Measurements from ENCODE around the gene SCN7A.

Gene SCN7A

GRCh38 chr2:166494140-166494624, at the start of gene SCN7A:
TSS of gene SCN7A (minus strand) at chr2:166494249. CDS start at chr2:166477696, 16,553 bp downstream.
- H3K4me3 ChIP-seq (ENCODE audit: low read depth, low read length): no peak within 1 kb of the TSS
- no peak for DNase-seq (ENCODE audit: low read depth)

GRCh38 chr2:166539340-166540162, 45.5 kb upstream of the SCN7A start:
- peak; percentile 15 for DNase-seq (ENCODE audit: low read depth)
- peak; percentile 67 for TF ChIP-seq CTCF (IDR thresholded peaks at IDR 0.05; ENCODE audit: low read depth, low read length, missing control alignments)
- no peak overlapping the region for H3K4me3 ChIP-seq (ENCODE audit: low read depth, low read length)

More at GRCh38 chr2:166494140-166494624, at the start of gene SCN7A:
- TF ChIP-seq CTCF (IDR thresholded peaks at IDR 0.05; ENCODE audit: low read depth, low read length, missing control alignments): no peak

- no peak for TF ChIP-seq CTCF (IDR thresholded peaks at IDR 0.05; ENCODE audit: low read depth, low read length, missing control alignments)
- DNase-seq (ENCODE audit: low read depth): no peak
- H3K4me3 ChIP-seq (ENCODE audit: low read depth, low read length): no peak overlapping the region
Measured at GRCh38 chr2:166536111-166536510, 42.1 kb upstream of the SCN7A start.

GRCh38 chr2:166521155-166521554, 27.1 kb upstream of the SCN7A start:
- DNase-seq (ENCODE audit: low read depth): no peak
- TF ChIP-seq CTCF (IDR thresholded peaks at IDR 0.05; ENCODE audit: low read depth, low read length, missing control alignments): no peak
- H3K4me3 ChIP-seq (ENCODE audit: low read depth, low read length): no peak overlapping the region

GRCh38 chr2:166520604-166521003, 26.6 kb upstream of the SCN7A start:
- DNase-seq (ENCODE audit: low read depth): no peak
- no peak for TF ChIP-seq CTCF (IDR thresholded peaks at IDR 0.05; ENCODE audit: low read depth, low read length, missing control alignments)
- H3K4me3 ChIP-seq (ENCODE audit: low read depth, low read length): no peak overlapping the region

- TF ChIP-seq CTCF (IDR thresholded peaks at IDR 0.05; ENCODE audit: low read depth, low read length, missing control alignments): no peak
- no peak for DNase-seq (ENCODE audit: low read depth)
- H3K4me3 ChIP-seq (ENCODE audit: low read depth, low read length): no peak overlapping the region
Measured at GRCh38 chr2:166519391-166519962, 25.4 kb upstream of the SCN7A start.
